Ovary (tissue), 10 donors: Measurements from ENCODE around the gene OR2T27. TPM values are rescaled to one million over a fixed set of nuclear protein-coding genes. Genes with fewer than 3 reads are reported as not detected.
"Not testable (repeated sequence)": the region's sequence is repeated elsewhere in the genome, so short reads cannot be mapped to it uniquely, and the experiment has no call there.

ENCODE experiments used
- DNase-seq, 5 donors: peaks; one replicate each; pipeline ENCODE4 v3.0.0-alpha.2; 2019 to 2020
- H3K27ac ChIP-seq, 2 donors: fragments of 200-600 bp; one replicate each; pipeline versions ENCODE4 v1.5.1 to v1.8.0; 2019 to 2022
- H3K27me3 ChIP-seq: fragments of 200-600 bp; one replicate; pipeline ENCODE4 v1.8.0; 2022
- H3K36me3 ChIP-seq: fragments of 200-600 bp; sonication (generic); one replicate; pipeline ENCODE4 v1.5.1; 2019
- H3K4me1 ChIP-seq: one replicate; pipeline ENCODE4 v1.8.1; 2013; ENCODE audit warnings: mild to moderate bottlenecking, moderate library complexity; ENCODE audit not compliant: insufficient read depth
- H3K4me3 ChIP-seq: fragments of 200-600 bp; sonication (generic); one replicate; pipeline ENCODE4 v1.5.1; 2017
- H3K9me3 ChIP-seq, 2 donors: fragments of 200-600 bp in 1 of 2; sonication (generic) in 1 of 2; one replicate each; pipeline versions ENCODE4 v1.5.1 to v1.8.1; 2013 to 2019; ENCODE audit warnings: mild to moderate bottlenecking in 1 of 2, moderate library complexity in 1 of 2
- EP300 ChIP-seq: sonication (generic); formaldehyde crosslinking; IDR thresholded peaks from one replicate; pipeline ENCODE4 v1.6.1; 2017; ENCODE audit warnings: antibody characterized with exemption
- POLR2A ChIP-seq: fragments of 450-650 bp; IDR thresholded peaks from one replicate; pipeline ENCODE4 v1.6.1; 2017; ENCODE audit warnings: antibody characterized with exemption, mild to moderate bottlenecking, moderate library complexity
- WGBS, 3 donors: extraction: QIAGEN DNeasy Blood & Tissue Kit in 1 of 3; methylation state at CpG; one replicate each; pipeline versions ENCODE4 v1.1.5 to v1.1.7; 2013 to 2017; 5-methylcytosine and 5-hydroxymethylcytosine counted together
- intact Hi-C, 4 donors: fragments of 100-400 bp; cut with DNase I; formaldehyde crosslinking; loops; one replicate each; pipeline versions ENCODE4 v1.11.0 to v1.15.1; 2022 to 2023
- long read RNA-seq, 3 donors: library from polyadenylated mRNA in 2 of 3; unstranded in 2 of 3; transcript quantifications; one replicate each; pipeline ENCODE4 v2.0.0 and lab custom pipeline, GENCODE V29; 2021 to 2026
- polyA plus RNA-seq, 2 donors: library from polyadenylated mRNA; stranded (reverse); fragments of 200-250 nt in 1 of 2; fragments of 350-450 nt in 1 of 2; fragmentation: Illumina TruSeq in 1 of 2; extraction: RNeasy Lipid Tissue Mini Kit (QIAGEN cat#74804) in 1 of 2; gene quantifications; one replicate each; pipeline ENCODE4 v1.2.3, GENCODE V29; 2013 to 2014
- total RNA-seq, 7 donors: library from RNA; depleted of rRNA in 2 of 7; stranded (reverse); fragments of >200 nt in 2 of 7; fragmentation: NEBNext Ultra II Directional in 3 of 7; extraction: Animal tissue kit (Norgen Biotek cat#: 25700) in 3 of 7; gene quantifications; one replicate each; pipeline versions ENCODE4 v1.1.0 to v1.2.4, GENCODE V29; 2016 to 2023
- TF ChIP-seq, protein P1 (sequence below), 3 donors: fragments of 450-650 bp in 2 of 3; fragments of 200-600 bp in 1 of 3; IDR thresholded peaks; one replicate each; pipeline versions ENCODE4 v1.5.1 to v1.8.0; 2016 to 2022; ENCODE audit warnings: antibody characterized with exemption in 3 of 3, mild to moderate bottlenecking in 1 of 3
- donor health status: DM: no; HTN: no; CAD: no; lungs with moderate emphysema.
- donor health status: DM: no; HTN: no; CAD: no.
- donor health status: Bipolar disorder and iron deficiency.
- donor health status: DM: yes; HTN: yes; CAD: no.
- donor health status: DM: no; HTN: no; CAD: no.
- donor health status: DM: yes; HTN: yes; CAD: no.

The OR2T27 gene, protein sequence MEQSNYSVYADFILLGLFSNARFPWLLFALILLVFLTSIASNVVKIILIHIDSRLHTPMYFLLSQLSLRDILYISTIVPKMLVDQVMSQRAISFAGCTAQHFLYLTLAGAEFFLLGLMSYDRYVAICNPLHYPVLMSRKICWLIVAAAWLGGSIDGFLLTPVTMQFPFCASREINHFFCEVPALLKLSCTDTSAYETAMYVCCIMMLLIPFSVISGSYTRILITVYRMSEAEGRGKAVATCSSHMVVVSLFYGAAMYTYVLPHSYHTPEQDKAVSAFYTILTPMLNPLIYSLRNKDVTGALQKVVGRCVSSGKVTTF
- total RNA-seq (not detected), polyA plus RNA-seq (under 1 TPM in 1 of 2 donors, not detected in 1; 0.11 TPM)
- long read RNA-seq, donor 1: 0 reads
- long read RNA-seq, donor 2: 0 reads
- long read RNA-seq, donor 3: 0 reads

DNA sequence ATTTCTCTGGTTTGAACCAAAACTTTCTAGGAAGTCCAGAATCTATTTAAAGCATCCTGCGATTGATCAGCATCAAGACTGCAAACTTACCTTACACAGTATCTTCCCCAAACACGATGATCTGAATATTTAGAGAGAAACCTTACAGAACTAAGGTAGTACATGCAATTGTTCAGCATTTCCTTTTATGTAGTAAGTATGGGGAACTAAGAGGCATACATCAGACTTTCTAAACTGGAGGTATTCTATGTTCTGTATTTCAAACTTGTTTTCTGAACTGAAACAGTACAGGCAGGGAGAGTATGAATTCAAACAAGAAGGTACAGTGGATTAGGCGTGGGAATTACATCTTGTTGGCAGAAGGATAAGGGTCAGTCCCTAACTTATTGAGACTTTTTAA, at the start of gene OR2T27:
OR2T27 (minus strand) TSS at position 175 of the 400 bp plus-strand sequence. CDS start 4,644 bp downstream, outside the sequence.
- WGBS, 3 donors: 80 to 87% methylated on average over 1 to 2 of the region's 3 CpGs; no CpG with 5 or more reads in 1 of the 3 donors

DNA sequence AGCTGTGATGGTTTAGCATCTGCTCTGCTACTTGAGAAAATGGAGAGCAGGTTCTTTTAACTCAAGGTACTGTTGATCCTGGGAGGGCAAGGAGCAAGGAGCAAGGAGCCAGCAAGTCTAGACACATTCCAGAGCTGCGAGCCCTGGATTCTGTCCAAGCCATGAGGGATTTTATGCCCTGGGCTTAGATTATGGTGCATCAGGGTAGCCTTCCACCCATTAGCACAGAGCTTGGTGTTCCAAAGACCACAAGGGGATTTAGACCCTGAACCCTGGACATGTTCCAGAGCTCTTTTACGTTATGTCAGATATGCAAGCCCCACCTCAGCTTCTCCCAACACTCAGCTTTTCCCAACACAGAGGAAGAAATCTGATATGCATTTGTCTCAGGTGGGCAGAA, 49.3 kb upstream of the OR2T27 start:
- WGBS, 3 donors: 35 to 72% (median 37%) methylated on average over 2 of the region's 2 CpGs
- no peaks in the 10 kb centered on the region for H3K27me3 ChIP-seq
- H3K36me3 ChIP-seq: no peaks in the 10 kb centered on the region
- no peak for TF ChIP-seq POLR2A
- TF ChIP-seq EP300: no peak
- TF ChIP-seq, protein P1, sequence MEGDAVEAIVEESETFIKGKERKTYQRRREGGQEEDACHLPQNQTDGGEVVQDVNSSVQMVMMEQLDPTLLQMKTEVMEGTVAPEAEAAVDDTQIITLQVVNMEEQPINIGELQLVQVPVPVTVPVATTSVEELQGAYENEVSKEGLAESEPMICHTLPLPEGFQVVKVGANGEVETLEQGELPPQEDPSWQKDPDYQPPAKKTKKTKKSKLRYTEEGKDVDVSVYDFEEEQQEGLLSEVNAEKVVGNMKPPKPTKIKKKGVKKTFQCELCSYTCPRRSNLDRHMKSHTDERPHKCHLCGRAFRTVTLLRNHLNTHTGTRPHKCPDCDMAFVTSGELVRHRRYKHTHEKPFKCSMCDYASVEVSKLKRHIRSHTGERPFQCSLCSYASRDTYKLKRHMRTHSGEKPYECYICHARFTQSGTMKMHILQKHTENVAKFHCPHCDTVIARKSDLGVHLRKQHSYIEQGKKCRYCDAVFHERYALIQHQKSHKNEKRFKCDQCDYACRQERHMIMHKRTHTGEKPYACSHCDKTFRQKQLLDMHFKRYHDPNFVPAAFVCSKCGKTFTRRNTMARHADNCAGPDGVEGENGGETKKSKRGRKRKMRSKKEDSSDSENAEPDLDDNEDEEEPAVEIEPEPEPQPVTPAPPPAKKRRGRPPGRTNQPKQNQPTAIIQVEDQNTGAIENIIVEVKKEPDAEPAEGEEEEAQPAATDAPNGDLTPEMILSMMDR (IDR thresholded peaks at IDR 0.05): no peak
- H3K9me3 ChIP-seq: no peaks in the 10 kb centered on the region
- H3K4me1 ChIP-seq: no peaks in the 10 kb centered on the region
- no peak overlapping the region for H3K27ac ChIP-seq
- intact Hi-C loops: no loop called here
- H3K4me3 ChIP-seq: no peak overlapping the region
- no peak for DNase-seq

More for the DNA sequence above, at the start of gene OR2T27:
- intact Hi-C loops, H3K4me3 ChIP-seq, DNase-seq, H3K27me3 ChIP-seq, H3K36me3 ChIP-seq, H3K27ac ChIP-seq, H3K4me1 ChIP-seq, H3K9me3 ChIP-seq: not testable (repeated sequence)

DNA sequence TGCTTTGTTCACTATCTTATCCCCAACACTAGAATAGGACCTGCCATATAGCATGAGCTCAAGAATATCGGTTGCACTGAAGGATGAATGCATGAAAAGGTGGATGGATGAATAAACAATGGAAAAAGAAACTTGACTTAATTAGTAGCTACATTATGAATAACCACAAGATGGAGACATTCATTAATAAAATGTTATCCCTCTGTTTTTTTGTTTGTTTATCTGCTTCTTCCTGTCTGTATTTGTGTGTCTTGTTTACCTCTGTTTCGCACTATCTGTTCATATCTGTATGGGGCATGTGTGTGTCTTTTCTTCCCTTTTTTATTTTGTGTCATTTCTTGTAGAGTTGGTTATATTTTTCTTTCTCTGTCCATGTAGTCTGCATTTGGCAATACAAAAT, 48.3 kb upstream of the OR2T27 start:
- TF ChIP-seq, protein P1 (IDR thresholded peaks at IDR 0.05): no peak
- TF ChIP-seq POLR2A (no peak), EP300 (no peak)

DNA sequence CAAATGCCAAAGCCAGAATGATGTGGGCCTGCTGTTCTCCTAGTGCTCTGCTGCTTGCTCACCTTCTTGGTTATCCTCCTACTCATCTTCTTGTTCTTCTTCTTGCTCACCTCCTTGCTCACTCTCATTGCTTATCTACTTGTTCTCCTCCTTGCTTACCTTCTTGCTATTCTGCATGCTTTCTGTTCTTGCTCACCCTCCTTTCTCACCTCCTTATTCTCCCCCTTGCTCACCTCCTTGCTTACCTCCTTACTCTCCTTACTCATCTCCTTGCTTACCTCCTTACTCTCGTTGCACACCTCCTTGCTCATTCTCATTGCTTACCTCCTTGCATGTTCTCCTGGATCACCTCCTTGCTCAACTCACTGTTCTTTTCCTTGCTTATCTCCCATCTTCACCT, 47.4 kb upstream of the OR2T27 start, which contains the start of gene OR14I1:
OR14I1 (minus strand) TSS at position 53 of the 400 bp plus-strand sequence.
- H3K4me1 ChIP-seq: no peaks in the 10 kb centered on the region
- no peak within 1 kb of the TSS for H3K27ac ChIP-seq
- no peaks in the 10 kb centered on the region for H3K27me3 ChIP-seq
- no peaks in the 10 kb centered on the region for H3K9me3 ChIP-seq
- no peak for DNase-seq
- WGBS, 3 donors: 58 to 74% (median 60%) methylated on average over 1 of the region's 1 CpG
- intact Hi-C loops: no loop called here
- no peak within 1 kb of the TSS for H3K4me3 ChIP-seq
- H3K36me3 ChIP-seq: no peaks in the 10 kb centered on the region
- TF ChIP-seq EP300 (no peak), POLR2A (no peak)
- TF ChIP-seq, protein P1 (IDR thresholded peaks at IDR 0.05): no peak

More for the DNA sequence above, 48.3 kb upstream of the OR2T27 start:
- 70 to 80% (median 71%) methylated on average over 2 of the region's 2 CpGs for WGBS, 3 donors
- no peaks in the 10 kb centered on the region for H3K27me3 ChIP-seq
- H3K4me1 ChIP-seq: no peaks in the 10 kb centered on the region
- H3K9me3 ChIP-seq: no peaks in the 10 kb centered on the region
- no peaks in the 10 kb centered on the region for H3K36me3 ChIP-seq
- H3K4me3 ChIP-seq: no peak overlapping the region
- intact Hi-C loops: no loop called here
- no peak overlapping the region for H3K27ac ChIP-seq
- DNase-seq: no peak

DNA sequence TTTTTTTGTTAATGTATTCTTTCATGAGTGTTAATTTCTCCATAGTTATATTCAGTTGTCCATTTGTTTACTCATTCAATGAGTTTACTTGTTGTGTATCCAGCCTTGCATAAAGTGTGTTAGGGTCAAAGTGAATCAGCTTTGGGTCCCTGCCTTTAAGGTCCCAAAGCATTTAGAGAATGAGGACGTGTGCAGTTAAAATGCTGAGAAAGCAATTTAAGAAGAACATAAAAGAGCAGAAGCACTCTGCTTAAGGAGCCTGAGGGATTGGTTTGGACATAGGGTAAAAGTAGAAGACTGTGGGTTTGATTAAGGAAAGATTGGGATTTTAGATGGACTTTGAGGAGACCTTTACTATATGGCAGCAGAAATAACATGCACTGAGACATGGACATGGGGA, 43.8 kb upstream of the OR2T27 start:
- TF ChIP-seq POLR2A: no peak
- no peak for TF ChIP-seq EP300
- TF ChIP-seq, protein P1 (IDR thresholded peaks at IDR 0.05): no peak
- no peak for DNase-seq
- 36 to 46% (median 39%) methylated on average over 1 of the region's 1 CpG for WGBS, 3 donors
- no peak overlapping the region for H3K4me3 ChIP-seq
- H3K27me3 ChIP-seq: no peaks in the 10 kb centered on the region
- H3K4me1 ChIP-seq: no peaks in the 10 kb centered on the region
- no peak overlapping the region for H3K27ac ChIP-seq
- H3K36me3 ChIP-seq: no peaks in the 10 kb centered on the region
- no peaks in the 10 kb centered on the region for H3K9me3 ChIP-seq
- intact Hi-C loops: no loop called here
